ENCODE measurements around the gene BNIP3.
"Not testable (repeated sequence)": the region's sequence is repeated elsewhere in the genome, so short reads cannot be mapped to it uniquely, and the experiment has no call there.

Gene BNIP3

DNA sequence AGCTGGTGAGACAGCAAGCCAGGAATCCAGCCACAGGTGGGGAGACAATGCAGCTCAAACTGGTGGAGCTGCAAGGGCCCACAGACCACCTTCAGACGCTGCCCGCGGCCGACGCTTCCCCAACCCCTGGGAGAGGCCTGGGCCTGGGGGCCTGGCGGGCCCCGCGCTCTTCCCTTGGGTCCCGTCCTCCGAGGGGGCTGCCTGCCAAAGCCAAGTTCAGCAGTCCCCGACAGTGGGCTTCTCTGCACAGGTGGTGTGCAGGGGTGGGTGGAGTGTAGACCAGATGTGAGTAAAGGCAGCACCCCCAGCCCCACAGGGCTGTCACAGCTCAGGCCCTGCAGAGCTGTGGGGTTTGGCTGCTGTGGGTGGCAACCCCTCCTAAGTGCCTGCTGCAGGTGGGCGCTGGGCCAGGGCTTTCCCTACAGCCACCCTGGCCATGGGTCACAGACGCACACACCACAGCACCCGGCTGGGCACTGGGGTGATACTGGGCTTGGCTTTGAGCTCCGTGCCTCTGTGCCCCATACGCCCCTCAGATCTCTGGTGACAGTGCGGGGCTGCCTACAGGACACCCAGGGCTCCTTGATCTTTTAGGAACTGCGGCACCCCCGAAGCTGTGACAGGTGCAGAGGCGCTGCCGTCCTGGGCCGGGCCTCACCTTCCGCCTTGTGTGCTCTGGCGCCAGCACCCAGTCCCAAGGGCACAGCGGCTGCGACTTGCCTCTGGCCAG lies 20.5 kb downstream of the BNIP3 start:
- H3K27ac Mint-ChIP-seq, result peak overlapping the region; percentile 78
- DNase-seq, result no peak
- TF ChIP-seq, protein P1, sequence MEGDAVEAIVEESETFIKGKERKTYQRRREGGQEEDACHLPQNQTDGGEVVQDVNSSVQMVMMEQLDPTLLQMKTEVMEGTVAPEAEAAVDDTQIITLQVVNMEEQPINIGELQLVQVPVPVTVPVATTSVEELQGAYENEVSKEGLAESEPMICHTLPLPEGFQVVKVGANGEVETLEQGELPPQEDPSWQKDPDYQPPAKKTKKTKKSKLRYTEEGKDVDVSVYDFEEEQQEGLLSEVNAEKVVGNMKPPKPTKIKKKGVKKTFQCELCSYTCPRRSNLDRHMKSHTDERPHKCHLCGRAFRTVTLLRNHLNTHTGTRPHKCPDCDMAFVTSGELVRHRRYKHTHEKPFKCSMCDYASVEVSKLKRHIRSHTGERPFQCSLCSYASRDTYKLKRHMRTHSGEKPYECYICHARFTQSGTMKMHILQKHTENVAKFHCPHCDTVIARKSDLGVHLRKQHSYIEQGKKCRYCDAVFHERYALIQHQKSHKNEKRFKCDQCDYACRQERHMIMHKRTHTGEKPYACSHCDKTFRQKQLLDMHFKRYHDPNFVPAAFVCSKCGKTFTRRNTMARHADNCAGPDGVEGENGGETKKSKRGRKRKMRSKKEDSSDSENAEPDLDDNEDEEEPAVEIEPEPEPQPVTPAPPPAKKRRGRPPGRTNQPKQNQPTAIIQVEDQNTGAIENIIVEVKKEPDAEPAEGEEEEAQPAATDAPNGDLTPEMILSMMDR (IDR thresholded peaks at IDR 0.05), result no peak
- peaks cover 55% of the 10 kb centered on the region for H3K36me3 Mint-ChIP-seq (ENCODE audit: low read depth)
- peaks cover 3% of the 10 kb centered on the region for H3K27me3 Mint-ChIP-seq (ENCODE audit: low read depth, poor library complexity)
- peaks cover 11% of the 10 kb centered on the region for H3K4me1 Mint-ChIP-seq
- no peak overlapping the region for H3K4me3 Mint-ChIP-seq
- no peaks in the 10 kb centered on the region for H3K9me3 Mint-ChIP-seq

DNA sequence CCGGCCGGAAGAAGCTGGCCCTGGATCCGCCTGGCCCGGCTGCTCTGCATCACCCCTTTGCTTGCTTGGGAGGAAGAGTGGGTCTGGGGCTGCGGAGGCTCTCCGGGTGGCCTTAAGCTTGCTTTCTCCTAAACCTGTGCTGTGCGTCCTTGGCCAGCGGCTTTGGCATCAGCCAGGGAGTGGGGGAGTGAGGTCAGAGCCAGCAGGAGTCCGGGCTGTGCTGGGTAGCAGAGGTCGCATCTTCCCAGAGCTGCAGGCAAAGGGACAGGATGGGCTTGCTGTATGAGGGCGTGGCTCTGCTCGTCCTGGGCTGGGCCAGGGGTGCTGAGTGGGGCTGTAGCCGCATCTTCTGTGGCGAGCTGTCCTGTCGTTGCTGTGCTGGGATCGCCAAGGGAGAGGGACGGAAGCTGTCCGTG lies 21.1 kb downstream of the BNIP3 start:
- peaks cover 3% of the 10 kb centered on the region for H3K27me3 Mint-ChIP-seq (ENCODE audit: low read depth, poor library complexity)
- H3K9me3 Mint-ChIP-seq, result no peaks in the 10 kb centered on the region
- DNase-seq, result no peak
- TF ChIP-seq, protein P1 (IDR thresholded peaks at IDR 0.05), result no peak
- peaks cover 55% of the 10 kb centered on the region for H3K36me3 Mint-ChIP-seq (ENCODE audit: low read depth)
- peaks cover 7% of the 10 kb centered on the region for H3K4me1 Mint-ChIP-seq
- no peak overlapping the region for H3K4me3 Mint-ChIP-seq
- H3K27ac Mint-ChIP-seq, result peak overlapping the region; percentile 78

GRCh38 chr10:131959841-131960240 lies 21.9 kb downstream of the BNIP3 start:
- Mint-ChIP-seq H3K27me3 (ENCODE audit: low read depth, poor library complexity) (peaks cover 3% of the 10 kb centered on the region), H3K36me3 (ENCODE audit: low read depth) (peaks cover 61% of the 10 kb centered on the region), H3K9me3 (no peaks in the 10 kb centered on the region), H3K4me3 (no peak overlapping the region), H3K27ac (no peak overlapping the region), H3K4me1 (peaks cover 3% of the 10 kb centered on the region)
- TF ChIP-seq, protein P1 (IDR thresholded peaks at IDR 0.05), result no peak
- DNase-seq, result no peak

- TF ChIP-seq, protein P1 (IDR thresholded peaks at IDR 0.05), result no peak
- Mint-ChIP-seq H3K36me3 (ENCODE audit: low read depth) (peaks cover 83% of the 10 kb centered on the region), H3K9me3 (no peaks in the 10 kb centered on the region), H3K27ac (peak overlapping the region; percentile 62), H3K27me3 (ENCODE audit: low read depth, poor library complexity) (peaks cover 3% of the 10 kb centered on the region), H3K4me1 (no peaks in the 10 kb centered on the region), H3K4me3 (no peak overlapping the region)
- no peak for DNase-seq
Measured at GRCh38 chr10:131955591-131956340, 26.0 kb downstream of the BNIP3 start.

DNA sequence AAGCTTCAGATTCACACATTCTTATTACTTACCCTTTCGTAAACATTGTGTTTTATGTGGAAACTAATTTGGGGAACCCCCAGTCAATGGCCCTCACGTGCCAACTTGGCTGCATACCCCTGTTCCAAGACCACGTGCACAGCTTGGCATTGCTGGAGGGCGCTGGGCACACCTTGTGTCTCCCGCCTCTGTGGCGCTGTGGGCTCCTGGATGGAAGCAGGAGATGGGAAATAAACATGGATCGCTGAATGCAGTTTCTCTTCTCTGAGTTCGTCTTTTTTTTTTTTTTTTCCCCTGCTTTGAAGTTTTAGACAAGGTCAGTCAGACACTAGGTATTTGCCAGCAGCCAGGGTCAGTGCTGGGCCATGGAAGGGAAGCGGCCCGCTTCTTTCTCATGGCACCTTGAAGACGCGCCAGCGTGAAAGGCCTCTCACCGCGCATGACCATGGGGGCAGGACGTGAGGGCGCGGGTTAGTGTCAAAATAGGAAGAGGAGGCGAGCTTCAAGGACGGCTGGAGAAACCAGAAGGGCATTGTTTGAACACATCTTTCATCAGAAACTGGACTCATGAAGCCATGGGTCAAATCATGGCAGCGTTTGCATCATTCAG lies 27.3 kb downstream of the BNIP3 start:
- Mint-ChIP-seq H3K36me3 (ENCODE audit: low read depth) (peaks cover 88% of the 10 kb centered on the region), H3K27ac (peak overlapping the region; percentile 88)

GRCh38 chr10:131949908-131950307 lies 31.8 kb downstream of the BNIP3 start:
- not testable (repeated sequence) for H3K4me3 Mint-ChIP-seq; H3K27me3 Mint-ChIP-seq (ENCODE audit: low read depth, poor library complexity); H3K27ac Mint-ChIP-seq; DNase-seq; H3K9me3 Mint-ChIP-seq; H3K4me1 Mint-ChIP-seq
- H3K36me3 Mint-ChIP-seq (ENCODE audit: low read depth), result peaks cover 82% of the 10 kb centered on the region

More for the DNA sequence above, 27.3 kb downstream of the BNIP3 start:
- H3K9me3 Mint-ChIP-seq, result no peaks in the 10 kb centered on the region
- H3K4me3 Mint-ChIP-seq, result no peak overlapping the region
- H3K4me1 Mint-ChIP-seq, result no peaks in the 10 kb centered on the region
- TF ChIP-seq, protein P1 (IDR thresholded peaks at IDR 0.05), result no peak
- no peak for DNase-seq
- H3K27me3 Mint-ChIP-seq (ENCODE audit: low read depth, poor library complexity), result peaks cover 3% of the 10 kb centered on the region

Data from nephron progenitor cell (in vitro differentiated cells).